Stimulated activated CD4-positive, alpha-beta T cell treated with anti-CD3 and anti-CD28 coated beads, Interleukin-1b, Interleukin-23, amount 100 ng/mL, for 4 hours (primary cell): ENCODE data around the gene GIPR.
A peak's percentile ranks its signal among the peaks of the same experiment; 100 is the strongest.

Experiments
- DNase-seq, 2 donors: peaks; one replicate each; pipeline ENCODE4 v3.0.0-alpha.2; 2020; ENCODE audit warnings: low read depth in 2 of 2

Gene GIPR

DNA sequence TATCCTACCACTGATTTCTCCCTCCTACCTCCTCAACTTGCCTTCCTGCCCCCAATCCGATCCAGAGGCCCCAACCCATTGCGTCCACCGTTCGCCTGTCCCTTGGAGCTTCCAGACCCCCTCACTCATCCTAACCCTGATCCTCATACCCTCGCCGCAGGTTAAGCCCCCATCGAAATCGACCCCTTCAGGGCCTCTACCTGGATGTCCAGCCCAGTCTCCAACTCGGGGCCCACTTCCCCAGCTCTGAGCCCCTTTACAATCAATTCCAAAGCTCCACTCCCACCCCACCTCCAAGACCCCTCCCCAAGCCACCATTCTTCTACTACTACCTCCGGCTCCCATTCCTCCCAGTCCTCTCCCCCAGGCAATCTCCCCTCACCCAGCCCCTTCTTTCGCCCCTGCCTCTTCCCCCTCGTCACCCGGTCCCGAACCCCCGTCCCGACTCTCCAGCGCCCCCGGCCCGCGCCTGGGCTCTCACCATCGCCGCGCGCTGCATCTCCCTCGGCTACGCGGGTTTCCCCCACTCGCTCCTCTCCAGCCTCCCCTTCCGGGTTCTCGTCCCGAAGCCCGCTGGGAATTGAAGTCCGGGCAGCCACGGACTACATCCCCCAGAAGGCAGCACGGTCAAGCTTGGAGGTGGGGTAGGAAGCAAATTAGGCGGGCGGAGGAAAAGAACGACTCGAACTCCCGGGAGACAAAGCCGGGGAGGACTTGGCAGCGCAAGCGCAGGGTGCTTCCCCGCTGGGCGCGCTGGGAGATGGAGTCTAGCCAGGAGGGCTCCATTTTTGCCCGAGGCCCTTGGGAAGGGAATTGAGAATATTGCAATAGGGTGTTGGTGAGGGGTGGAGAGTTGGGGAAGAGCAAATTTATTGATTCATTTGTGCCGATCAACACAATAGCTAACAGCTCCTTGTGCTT, 62.6 kb downstream of the GIPR start, which contains the start of gene FBXO46:
TSS of gene FBXO46 (minus strand) at position 529 of the 921 bp plus-strand sequence. CDS start 17,401 bp downstream, outside the sequence.
- DNase-seq = peak; percentile 82 to 84
